SK-N-SH (cell line): ENCODE measurements around the gene FGD3. TPM values are rescaled to one million over a fixed set of nuclear protein-coding genes. Genes with fewer than 3 reads are reported as not detected.

Experiments
- CTCF ChIA-PET: fragments of 300-600, 350-600 bp; formaldehyde crosslinking; extraction: SDS; loops from one replicate; lab custom pipeline; 2021; lab: Yijun Ruan, JAX
- POLR2A ChIA-PET: fragments of 350-600 bp; sonication (Branson Sonifier 250); formaldehyde crosslinking; extraction: SDS; loops from one replicate; lab custom pipeline; 2020; ENCODE audit warnings: antibody characterized with exemption, inconsistent platforms; lab: Yijun Ruan, JAX
- DNase-seq: peaks from one replicate; pipeline ENCODE4 v3.0.0; 2012
- H2AFZ ChIP-seq: fragments of 200-600 bp; sonication (generic); 2 replicates; pipeline ENCODE4 v1.8.1; 2016; ENCODE audit warnings: antibody characterized with exemption, mild to moderate bottlenecking, low read depth
- H3F3A ChIP-seq: fragments of 200-600 bp; sonication (generic); replicated peaks from 2 replicates; pipeline ENCODE3; 2016; ENCODE audit warnings: antibody characterized with exemption, mild to moderate bottlenecking; ENCODE audit not compliant: insufficient read depth
- H3K27ac ChIP-seq, 2 experiments: fragments of 200-500 bp in 1 of 2; fragments of 200-600 bp in 1 of 2; sonication (Bioruptor generic) in 1 of 2; sonication (generic), shearing (Covaris generic) in 1 of 2; 2 replicates each; pipeline versions ENCODE4 v1.5.1 to v1.6.1; 2014 to 2016; ENCODE audit warnings: low read depth in 2 of 2, inconsistent platforms in 1 of 2, low read length in 1 of 2, mild to moderate bottlenecking in 1 of 2, mixed read lengths in 1 of 2
- H3K27me3 ChIP-seq: fragments of 200-600 bp; sonication (generic), shearing (Covaris generic); 2 replicates; pipeline ENCODE4 v1.6.1; 2016; ENCODE audit warnings: mixed run types; ENCODE audit not compliant: insufficient read depth
- H3K36me3 ChIP-seq, 2 experiments: fragments of 200-500 bp in 1 of 2; fragments of 200-600 bp in 1 of 2; sonication (Bioruptor generic) in 1 of 2; sonication (generic) in 1 of 2; replicated peaks in 1 of 2; 2 replicates each; pipeline versions ENCODE3 to v1.5.1; 2014 to 2016; ENCODE audit warnings: low read length in 1 of 2, mild to moderate bottlenecking in 1 of 2; ENCODE audit not compliant: insufficient read depth in 2 of 2, control insufficient read depth in 1 of 2
- H3K4me1 ChIP-seq, 2 experiments: fragments of 200-500 bp in 1 of 2; fragments of 200-600 bp in 1 of 2; sonication (Bioruptor generic) in 1 of 2; sonication (generic), shearing (Covaris generic) in 1 of 2; 2 replicates each; pipeline versions ENCODE4 v1.5.1 to v1.6.1; 2014 to 2016; ENCODE audit warnings: low read depth in 1 of 2, low read length in 1 of 2, mixed run types in 1 of 2; ENCODE audit not compliant: insufficient read depth in 2 of 2, control insufficient read depth in 1 of 2
- H3K4me2 ChIP-seq: fragments of 200-600 bp; sonication (generic), shearing (Covaris generic); 2 replicates; pipeline ENCODE4 v1.6.1; 2017; ENCODE audit warnings: mixed run types
- H3K4me3 ChIP-seq, 2 experiments: fragments of 200-500 bp in 1 of 2; fragments of 200-600 bp in 1 of 2; sonication (Bioruptor generic) in 1 of 2; sonication (generic), shearing (Covaris generic) in 1 of 2; 2 replicates each; pipeline versions ENCODE4 v1.5.1 to v1.8.1; 2014 to 2016; ENCODE audit warnings: low read depth in 2 of 2, inconsistent platforms in 1 of 2, low read length in 1 of 2, mild to moderate bottlenecking in 1 of 2, mixed read lengths in 1 of 2, moderate library complexity in 1 of 2
- H3K79me2 ChIP-seq: fragments of 200-600 bp; sonication (generic); 2 replicates; pipeline ENCODE4 v1.8.1; 2017; ENCODE audit warnings: mild to moderate bottlenecking; ENCODE audit not compliant: insufficient read depth
- H3K9ac ChIP-seq: fragments of 200-600 bp; sonication (generic); 2 replicates; pipeline ENCODE4 v1.6.1; 2017; ENCODE audit warnings: mixed run types
- H3K9me2 ChIP-seq: fragments of 200-600 bp; sonication (generic); 2 replicates; pipeline ENCODE4 v1.6.1; 2017; ENCODE audit warnings: mixed run types
- H3K9me3 ChIP-seq: fragments of 200-600 bp; sonication (generic); 2 replicates; pipeline ENCODE4 v1.6.1; 2017; ENCODE audit warnings: mixed run types, mild to moderate bottlenecking, moderate library complexity
- H4K20me1 ChIP-seq: fragments of 200-600 bp; sonication (generic); 2 replicates; pipeline ENCODE4 v1.6.1; 2017; ENCODE audit warnings: mild to moderate bottlenecking, mixed run types; ENCODE audit not compliant: insufficient read depth
- CHD2 ChIP-seq: fragments of 150-350 bp; IDR thresholded peaks from 2 replicates; pipeline ENCODE4 v1.6.1; 2018; ENCODE audit warnings: low read length; ENCODE audit not compliant: partially characterized antibody
- ELF1 ChIP-seq: IDR thresholded peaks from 2 replicates; pipeline ENCODE4 v1.4.0; 2012
- EP300 ChIP-seq, 2 experiments: IDR thresholded peaks; 2 replicates each; pipeline versions ENCODE4 v1.4.0 to v1.6.1; 2012; ENCODE audit warnings: borderline replicate concordance in 1 of 2, low read depth in 1 of 2, low read length in 1 of 2
- EZH2phosphoT487 ChIP-seq: fragments of 200-600 bp; sonication (generic); IDR thresholded peaks from 2 replicates; pipeline ENCODE4 v1.6.1; 2017; ENCODE audit warnings: low read depth, mixed run types, mild to moderate bottlenecking, antibody characterized with exemption, moderate library complexity, borderline replicate concordance
- FOSL2 ChIP-seq: IDR thresholded peaks from 2 replicates; pipeline ENCODE4 v1.4.0; 2012; ENCODE audit warnings: low read depth, mild to moderate bottlenecking, moderate library complexity, borderline replicate concordance
- FOXJ3 ChIP-seq: sonication (generic); formaldehyde crosslinking; IDR thresholded peaks from 2 replicates; pipeline ENCODE4 v1.5.1; 2020; ENCODE audit warnings: mild to moderate bottlenecking, missing genetic modification reagents
- FOXM1 ChIP-seq: IDR thresholded peaks from 2 replicates; pipeline ENCODE4 v1.4.0; 2012; ENCODE audit warnings: low read depth, mild to moderate bottlenecking
- GABPA ChIP-seq: IDR thresholded peaks from 2 replicates; pipeline ENCODE4 v1.4.0; 2012; ENCODE audit warnings: low read depth, mild to moderate bottlenecking
- JUND ChIP-seq: IDR thresholded peaks from 2 replicates; pipeline ENCODE4 v1.4.0; 2012
- NRF1 ChIP-seq: IDR thresholded peaks from 2 replicates; pipeline ENCODE4 v1.6.1; 2012; ENCODE audit warnings: low read depth, mild to moderate bottlenecking, low read length
- RAD21 ChIP-seq: IDR thresholded peaks from 2 replicates; pipeline ENCODE4 v1.6.1; 2012; ENCODE audit warnings: mild to moderate bottlenecking, low read length
- RCOR1 ChIP-seq: fragments of 150-350 bp; IDR thresholded peaks from 2 replicates; pipeline ENCODE4 v1.6.1; 2017; ENCODE audit warnings: antibody characterized with exemption, low read length
- RFX5 ChIP-seq: IDR thresholded peaks from 2 replicates; pipeline ENCODE4 v1.6.1; 2012; ENCODE audit warnings: mild to moderate bottlenecking, improper control_type of control experiment, low read length
- SIN3A ChIP-seq: IDR thresholded peaks from 2 replicates; pipeline ENCODE4 v1.6.1; 2012; ENCODE audit warnings: low read depth, mild to moderate bottlenecking, low read length, moderate library complexity, borderline replicate concordance
- SMC3 ChIP-seq: IDR thresholded peaks from 2 replicates; pipeline ENCODE4 v1.6.1; 2012; ENCODE audit warnings: low read depth, low read length, improper control_type of control experiment
- TCF12 ChIP-seq: IDR thresholded peaks from 2 replicates; pipeline ENCODE4 v1.4.0; 2012
- WGBS: methylation state at CpG from one replicate; pipeline ENCODE4 v1.1.6; 2017; ENCODE audit warnings: low lambda C conversion rate; 5-methylcytosine and 5-hydroxymethylcytosine counted together
- polyA plus RNA-seq, 3 experiments: library from polyadenylated mRNA; depleted of rRNA; stranded (reverse); fragments of >200 nt; gene quantifications; 2 replicates each; pipeline ENCODE4 v1.2.3, GENCODE V29; 2012
- TF ChIP-seq, protein P1 (sequence below): fragments of 150-350 bp; IDR thresholded peaks from 2 replicates; pipeline ENCODE4 v1.6.1; 2016; ENCODE audit warnings: mild to moderate bottlenecking, low read depth, low read length
- TF ChIP-seq, protein P2 (sequence below): IDR thresholded peaks from 2 replicates; pipeline ENCODE4 v1.4.0; 2012; ENCODE audit warnings: low read depth
- TF ChIP-seq, protein P3 (sequence below): fragments of 150-350 bp; IDR thresholded peaks from 2 replicates; pipeline ENCODE4 v1.6.1; 2017; ENCODE audit warnings: antibody characterized with exemption, low read length, low read depth, borderline replicate concordance
- TF ChIP-seq, protein P4 (sequence below): fragments of 200-600 bp; sonication (generic); IDR thresholded peaks from 2 replicates; pipeline ENCODE4 v1.6.1; 2017; ENCODE audit warnings: antibody characterized with exemption, mild to moderate bottlenecking, moderate library complexity

The FGD3 gene
- polyA plus RNA-seq, 1 of the 3 experiments (the other 2 are of a cell fraction), result not detected

DNA sequence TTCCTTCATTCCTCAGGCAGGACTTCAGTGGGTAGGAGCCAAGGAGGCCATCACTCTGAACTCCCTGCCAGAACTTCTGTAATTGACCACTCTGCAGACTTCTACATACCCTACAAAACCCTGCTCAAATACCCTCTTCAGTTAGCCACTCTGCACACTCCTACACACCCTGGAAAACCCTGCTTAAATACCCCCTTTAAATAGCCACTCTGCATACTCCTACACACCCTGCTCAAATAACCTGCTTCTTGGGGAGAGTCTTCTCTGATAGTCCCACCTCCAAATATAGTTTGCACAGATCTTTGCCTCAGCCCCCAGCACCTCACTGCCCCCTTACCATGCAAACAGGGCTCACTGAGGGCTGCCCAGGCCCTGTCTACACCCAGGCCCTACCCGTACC, 130.0 kb downstream of the FGD3 start:
- Histone ChIP-seq H3K36me3 (no peaks in the 10 kb centered on the region), H3K9me2 (no peaks in the 10 kb centered on the region), H4K20me1 (no peaks in the 10 kb centered on the region), H3K4me3 (no peak overlapping the region), H3K9me3 (no peaks in the 10 kb centered on the region), H3K4me2 (no peak overlapping the region), H3K27me3 (no peaks in the 10 kb centered on the region), H3K79me2 (no peaks in the 10 kb centered on the region), H3K4me1 (peaks cover 0 to 14% of the 10 kb centered on the region in 2 experiments; a peak in 1 of 4 replicates), H3K27ac (no peak overlapping the region), H3K9ac (no peak overlapping the region), H2AFZ (no peak overlapping the region), H3F3A (no peaks in the 10 kb centered on the region)
- TF ChIP-seq NRF1, result no peak
- TF ChIP-seq FOSL2, result no peak
- TF ChIP-seq JUND, result no peak
- no peak for TF ChIP-seq RAD21
- no peak for TF ChIP-seq EP300 (IDR thresholded peaks at IDR 0.05; ENCODE audit: borderline replicate concordance in 1 of 2, low read depth in 1 of 2, low read length in 1 of 2)
- no peak for TF ChIP-seq RCOR1
- no peak for TF ChIP-seq FOXM1
- no peak for TF ChIP-seq ELF1
- no peak for TF ChIP-seq SMC3
- no peak for TF ChIP-seq FOXJ3 (CRISPR knock-in tag)
- no peak for TF ChIP-seq CHD2
- no peak for TF ChIP-seq SIN3A
- TF ChIP-seq, protein P1, sequence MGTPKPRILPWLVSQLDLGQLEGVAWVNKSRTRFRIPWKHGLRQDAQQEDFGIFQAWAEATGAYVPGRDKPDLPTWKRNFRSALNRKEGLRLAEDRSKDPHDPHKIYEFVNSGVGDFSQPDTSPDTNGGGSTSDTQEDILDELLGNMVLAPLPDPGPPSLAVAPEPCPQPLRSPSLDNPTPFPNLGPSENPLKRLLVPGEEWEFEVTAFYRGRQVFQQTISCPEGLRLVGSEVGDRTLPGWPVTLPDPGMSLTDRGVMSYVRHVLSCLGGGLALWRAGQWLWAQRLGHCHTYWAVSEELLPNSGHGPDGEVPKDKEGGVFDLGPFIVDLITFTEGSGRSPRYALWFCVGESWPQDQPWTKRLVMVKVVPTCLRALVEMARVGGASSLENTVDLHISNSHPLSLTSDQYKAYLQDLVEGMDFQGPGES, result no peak
- TF ChIP-seq, protein P2, sequence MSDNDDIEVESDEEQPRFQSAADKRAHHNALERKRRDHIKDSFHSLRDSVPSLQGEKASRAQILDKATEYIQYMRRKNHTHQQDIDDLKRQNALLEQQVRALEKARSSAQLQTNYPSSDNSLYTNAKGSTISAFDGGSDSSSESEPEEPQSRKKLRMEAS, result no peak
- TF ChIP-seq TCF12, result no peak
- TF ChIP-seq GABPA, result no peak
- TF ChIP-seq, protein P3, sequence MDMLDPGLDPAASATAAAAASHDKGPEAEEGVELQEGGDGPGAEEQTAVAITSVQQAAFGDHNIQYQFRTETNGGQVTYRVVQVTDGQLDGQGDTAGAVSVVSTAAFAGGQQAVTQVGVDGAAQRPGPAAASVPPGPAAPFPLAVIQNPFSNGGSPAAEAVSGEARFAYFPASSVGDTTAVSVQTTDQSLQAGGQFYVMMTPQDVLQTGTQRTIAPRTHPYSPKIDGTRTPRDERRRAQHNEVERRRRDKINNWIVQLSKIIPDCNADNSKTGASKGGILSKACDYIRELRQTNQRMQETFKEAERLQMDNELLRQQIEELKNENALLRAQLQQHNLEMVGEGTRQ, result no peak
- no peak for TF ChIP-seq RFX5
- TF ChIP-seq EZH2phosphoT487, result no peak
- TF ChIP-seq, protein P4, sequence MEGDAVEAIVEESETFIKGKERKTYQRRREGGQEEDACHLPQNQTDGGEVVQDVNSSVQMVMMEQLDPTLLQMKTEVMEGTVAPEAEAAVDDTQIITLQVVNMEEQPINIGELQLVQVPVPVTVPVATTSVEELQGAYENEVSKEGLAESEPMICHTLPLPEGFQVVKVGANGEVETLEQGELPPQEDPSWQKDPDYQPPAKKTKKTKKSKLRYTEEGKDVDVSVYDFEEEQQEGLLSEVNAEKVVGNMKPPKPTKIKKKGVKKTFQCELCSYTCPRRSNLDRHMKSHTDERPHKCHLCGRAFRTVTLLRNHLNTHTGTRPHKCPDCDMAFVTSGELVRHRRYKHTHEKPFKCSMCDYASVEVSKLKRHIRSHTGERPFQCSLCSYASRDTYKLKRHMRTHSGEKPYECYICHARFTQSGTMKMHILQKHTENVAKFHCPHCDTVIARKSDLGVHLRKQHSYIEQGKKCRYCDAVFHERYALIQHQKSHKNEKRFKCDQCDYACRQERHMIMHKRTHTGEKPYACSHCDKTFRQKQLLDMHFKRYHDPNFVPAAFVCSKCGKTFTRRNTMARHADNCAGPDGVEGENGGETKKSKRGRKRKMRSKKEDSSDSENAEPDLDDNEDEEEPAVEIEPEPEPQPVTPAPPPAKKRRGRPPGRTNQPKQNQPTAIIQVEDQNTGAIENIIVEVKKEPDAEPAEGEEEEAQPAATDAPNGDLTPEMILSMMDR, result no peak
- ChIA-PET CTCF (interaction anchor here (1.7 kb wide), 1 partner anchor 24 kb away, joined by 3 read pairs; no protein-coding TSS in a partner anchor), POLR2A (no interaction called here)
- no CpG with 5 or more reads among the region's 1 CpG for WGBS
- DNase-seq, result no peak
